Thyroid gland (tissue), 4 donors: ENCODE measurements around the gene ACTRT2.

Source experiments
- CTCF ChIP-seq, 6 experiments: fragments of 200-600 bp in 3 of 6; fragments of 450-650 bp in 3 of 6; sonication (generic) in 3 of 6; IDR thresholded peaks; one replicate each; pipeline ENCODE4 v1.5.1; 2016 to 2019; ENCODE audit warnings: antibody characterized with exemption in 6 of 6, mild to moderate bottlenecking in 2 of 6, inconsistent platforms in 1 of 6, moderate library complexity in 1 of 6
- POLR2A ChIP-seq, 2 donors: fragments of 450-650 bp; IDR thresholded peaks; one replicate each; pipeline ENCODE4 v1.6.1; 2017; ENCODE audit warnings: antibody characterized with exemption in 2 of 2, mild to moderate bottlenecking in 2 of 2, moderate library complexity in 1 of 2

DNA sequence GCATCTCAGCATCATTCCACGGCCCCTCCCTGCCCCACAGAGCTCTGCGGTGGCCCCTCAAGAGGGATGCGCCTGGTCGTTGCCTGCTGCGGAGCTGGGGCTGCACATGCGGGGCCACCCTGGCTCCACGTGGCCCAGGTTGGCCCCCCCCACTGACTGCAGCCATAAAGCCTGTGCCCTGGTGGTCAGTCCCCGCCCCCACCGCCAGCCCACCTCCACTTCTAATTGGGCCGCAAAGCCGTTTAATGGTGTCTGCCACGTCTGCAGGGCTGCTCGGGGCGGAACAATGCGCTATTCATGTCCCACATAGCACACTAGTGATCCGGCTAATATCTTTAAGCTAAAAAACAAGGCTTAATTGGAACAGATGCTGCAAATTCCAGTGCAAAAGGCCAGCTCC, 33.5 kb upstream of the ACTRT2 start:
- TF ChIP-seq CTCF (IDR thresholded peaks at IDR 0.05) (no peak), POLR2A (IDR thresholded peaks at IDR 0.05) (no peak)
